Small intestine (tissue), 7 donors: ENCODE data around the gene PCDH7. TPM values are rescaled to one million over a fixed set of nuclear protein-coding genes. Genes with fewer than 3 reads are reported as not detected.

Experiments used
- DNase-seq, 2 donors: peaks; one replicate each; pipeline versions ENCODE4 v3.0.0 to v3.0.0-alpha.2; 2013
- FAIRE-seq: peaks from 2 replicates; lab custom pipeline; 2012; peaks lifted over from hg19 to GRCh38; lab: Jason Lieb, UNC
- H3K27ac ChIP-seq, 3 donors: one replicate each; pipeline ENCODE4 v1.5.1; 2013; ENCODE audit warnings: low read length in 2 of 3, mild to moderate bottlenecking in 2 of 3, control low read depth in 1 of 3, inconsistent platforms in 1 of 3, low read depth in 1 of 3, moderate library complexity in 1 of 3
- H3K27me3 ChIP-seq, 3 donors: one replicate each; pipeline ENCODE4 v1.6.1; 2013; ENCODE audit warnings: low read length in 3 of 3, inconsistent platforms in 1 of 3; ENCODE audit not compliant: control insufficient read depth in 3 of 3, insufficient read depth in 3 of 3
- H3K36me3 ChIP-seq, 3 donors: one replicate each; pipeline ENCODE4 v1.6.1; 2013; ENCODE audit warnings: low read length in 3 of 3, inconsistent platforms in 1 of 3, low read depth in 1 of 3, mild to moderate bottlenecking in 1 of 3, moderate library complexity in 1 of 3; ENCODE audit not compliant: control insufficient read depth in 3 of 3, insufficient read depth in 2 of 3
- H3K4me1 ChIP-seq, 3 donors: one replicate each; pipeline ENCODE4 v1.6.1; 2013; ENCODE audit warnings: low read length in 2 of 3, inconsistent platforms in 1 of 3, low read depth in 1 of 3, mild to moderate bottlenecking in 1 of 3, moderate library complexity in 1 of 3; ENCODE audit not compliant: control insufficient read depth in 3 of 3, insufficient read depth in 2 of 3
- H3K4me3 ChIP-seq, 3 donors: one replicate each; pipeline ENCODE4 v1.5.1; 2013; ENCODE audit warnings: low read length in 3 of 3, control low read depth in 1 of 3, inconsistent platforms in 1 of 3, low read depth in 1 of 3, mild to moderate bottlenecking in 1 of 3, moderate library complexity in 1 of 3
- H3K9me3 ChIP-seq, 2 donors: one replicate each; pipeline ENCODE4 v1.6.1; 2013; ENCODE audit warnings: low read depth in 1 of 2, low read length in 1 of 2; ENCODE audit not compliant: control insufficient read depth in 2 of 2, insufficient read depth in 1 of 2
- WGBS, 3 donors: extraction: QIAGEN DNeasy Blood & Tissue Kit; methylation state at CpG; one replicate each; pipeline ENCODE4 v1.1.7; 2013; 5-methylcytosine and 5-hydroxymethylcytosine counted together
- polyA plus RNA-seq, 4 donors: library from polyadenylated mRNA; stranded (reverse) in 3 of 4; unstranded in 1 of 4; fragments of 200-250 nt in 3 of 4; fragments of 120-200 nt in 1 of 4; gene quantifications; one replicate each; pipeline versions ENCODE4 v1.2.1 to v1.2.3, GENCODE V29; 2013
- donor health status: healthy with polysubstance abuse.
- donor health status: control.
- donor health status: control.
- donor health status: Bipolar disorder and iron deficiency.
- donor health status: healthy.

PCDH7 gene
- polyA plus RNA-seq, 4 donors, result under 0.01 to 2.8 (median 1.2) TPM

- no peaks in the 10 kb centered on the region for H3K27me3 ChIP-seq
- H3K4me3 ChIP-seq, result no peak overlapping the region
- WGBS, 3 donors, result 65 to 74% (median 70%) methylated on average over 4 of the region's 4 CpGs
- H3K9me3 ChIP-seq, result no peaks in the 10 kb centered on the region
- DNase-seq (no peak), FAIRE-seq (no peak)
- no peaks in the 10 kb centered on the region for H3K4me1 ChIP-seq
- H3K27ac ChIP-seq, result no peak overlapping the region
- H3K36me3 ChIP-seq, result no peaks in the 10 kb centered on the region
Measured at GRCh38 chr4:30765022-30765421, 44.9 kb downstream of the PCDH7 start.

- Histone ChIP-seq H3K9me3 (no peaks in the 10 kb centered on the region), H3K27me3 (no peaks in the 10 kb centered on the region)
Measured at GRCh38 chr4:30767147-30767845, 47.1 kb downstream of the PCDH7 start.

GRCh38 chr4:30768277-30768676 lies 48.1 kb downstream of the PCDH7 start:
- FAIRE-seq (no peak), DNase-seq (no peak)
- 41 to 78% (median 54%) methylated on average over 2 of the region's 2 CpGs for WGBS, 3 donors
- no peak overlapping the region for H3K4me3 ChIP-seq
- H3K4me1 ChIP-seq, result no peaks in the 10 kb centered on the region
- H3K27me3 ChIP-seq, result no peaks in the 10 kb centered on the region
- no peaks in the 10 kb centered on the region for H3K9me3 ChIP-seq
- H3K36me3 ChIP-seq, result no peaks in the 10 kb centered on the region
- H3K27ac ChIP-seq, result no peak overlapping the region

More at GRCh38 chr4:30767147-30767845, 47.1 kb downstream of the PCDH7 start:
- no peaks in the 10 kb centered on the region for H3K36me3 ChIP-seq
- no peak overlapping the region for H3K4me3 ChIP-seq
- DNase-seq, result no peak
- 74 to 77% (median 75%) methylated on average over 8 of the region's 8 CpGs for WGBS, 3 donors
- H3K27ac ChIP-seq, result no peak overlapping the region
- H3K4me1 ChIP-seq, result no peaks in the 10 kb centered on the region
- FAIRE-seq, result no peak

GRCh38 chr4:30769093-30769492 lies 48.9 kb downstream of the PCDH7 start:
- no peak for FAIRE-seq
- Histone ChIP-seq H3K4me3 (no peak overlapping the region), H3K36me3 (no peaks in the 10 kb centered on the region), H3K4me1 (no peaks in the 10 kb centered on the region), H3K27me3 (no peaks in the 10 kb centered on the region), H3K27ac (no peak overlapping the region), H3K9me3 (no peaks in the 10 kb centered on the region)
- WGBS, 3 donors, result 75 to 89% (median 77%) methylated on average over 6 of the region's 6 CpGs
- DNase-seq, result no peak

GRCh38 chr4:30770049-30770549 lies 49.9 kb downstream of the PCDH7 start:
- Histone ChIP-seq H3K27ac (no peak overlapping the region), H3K9me3 (no peaks in the 10 kb centered on the region), H3K4me3 (no peak overlapping the region), H3K36me3 (no peaks in the 10 kb centered on the region), H3K27me3 (no peaks in the 10 kb centered on the region), H3K4me1 (no peaks in the 10 kb centered on the region)
- FAIRE-seq (no peak), DNase-seq (no peak)
- whole genome bisulfite sequencing, 3 donors, result 44 to 64% (median 58%) methylated on average over 2 of the region's 2 CpGs

GRCh38 chr4:30770812-30771211 lies 50.6 kb downstream of the PCDH7 start:
- DNase-seq (no peak), FAIRE-seq (no peak)
- Histone ChIP-seq H3K36me3 (no peaks in the 10 kb centered on the region), H3K4me3 (no peak overlapping the region), H3K4me1 (no peaks in the 10 kb centered on the region), H3K27ac (no peak overlapping the region), H3K27me3 (no peaks in the 10 kb centered on the region), H3K9me3 (no peaks in the 10 kb centered on the region)
- WGBS, 3 donors, result 50 to 70% (median 67%) methylated on average over 2 of the region's 2 CpGs

GRCh38 chr4:30776451-30776850 lies 56.3 kb downstream of the PCDH7 start:
- FAIRE-seq, result no peak
- H3K27ac ChIP-seq, result no peak overlapping the region
- no peaks in the 10 kb centered on the region for H3K36me3 ChIP-seq
- H3K27me3 ChIP-seq, result no peaks in the 10 kb centered on the region
- H3K4me3 ChIP-seq, result no peak overlapping the region
- no peak for DNase-seq
- H3K4me1 ChIP-seq, result no peaks in the 10 kb centered on the region
- H3K9me3 ChIP-seq, result no peaks in the 10 kb centered on the region
- WGBS, 3 donors, result 70 to 84% (median 71%) methylated on average over 3 of the region's 3 CpGs

- FAIRE-seq (no peak), DNase-seq (no peak)
- no peaks in the 10 kb centered on the region for H3K27me3 ChIP-seq
- no peak overlapping the region for H3K4me3 ChIP-seq
- no peak overlapping the region for H3K27ac ChIP-seq
- WGBS, 3 donors, result 54 to 74% (median 59%) methylated on average over 2 of the region's 2 CpGs
- no peaks in the 10 kb centered on the region for H3K9me3 ChIP-seq
- H3K36me3 ChIP-seq, result no peaks in the 10 kb centered on the region
- H3K4me1 ChIP-seq, result no peaks in the 10 kb centered on the region
Measured at GRCh38 chr4:30776921-30777415, 56.8 kb downstream of the PCDH7 start.
